Left forelimb (tissue), 1 donor: ENCODE data around the gene TREML1.
"Not testable (repeated sequence)": the region's sequence is repeated elsewhere in the genome, so short reads cannot be mapped to it uniquely, and the experiment has no call there.

ENCODE experiments used
- DNase-seq: peaks from one replicate; pipeline ENCODE4 v3.0.0-alpha.2; 2018; ENCODE audit warnings: low spot score

Gene TREML1

GRCh38 chr6:41153992-41154625 is at the start of gene TREML1:
Gene TREML1 (minus strand): TSS chr6:41154347. CDS start chr6:41154288, 59 bp downstream.
- DNase-seq = no peak

GRCh38 chr6:41201764-41202173 is 47.6 kb upstream of the TREML1 start:
- DNase-seq = peak; percentile 22

- DNase-seq = peak; percentile 62
These were observed 47.0 kb upstream of the TREML1 start, which contains the start of gene TREML2 for GRCh38 chr6:41200901-41201763. Gene TREML2 (minus strand): TSS chr6:41201149. CDS start chr6:41201008, 141 bp downstream.

- DNase-seq = no peak
These were observed 46.3 kb upstream of the TREML1 start for GRCh38 chr6:41200296-41200900.

- DNase-seq = no peak
These were observed 45.6 kb upstream of the TREML1 start for GRCh38 chr6:41199552-41200246.

- DNase-seq = no peak
These were observed 43.1 kb upstream of the TREML1 start for GRCh38 chr6:41197234-41197633.

- no peak for DNase-seq
These were observed 40.2 kb upstream of the TREML1 start for GRCh38 chr6:41194386-41194785.

GRCh38 chr6:41193884-41194283 is 39.7 kb upstream of the TREML1 start:
- DNase-seq = no peak

- no peak for DNase-seq
These were observed 39.1 kb upstream of the TREML1 start for GRCh38 chr6:41193171-41193734.

- no peak for DNase-seq
These were observed 37.4 kb upstream of the TREML1 start for GRCh38 chr6:41191569-41191968.

- DNase-seq = no peak
These were observed 36.6 kb upstream of the TREML1 start for GRCh38 chr6:41190791-41191190.

- DNase-seq = no peak
These were observed 35.8 kb upstream of the TREML1 start for GRCh38 chr6:41189967-41190366.

- not testable (repeated sequence) for DNase-seq
These were observed 34.9 kb upstream of the TREML1 start for GRCh38 chr6:41189046-41189445.

- no peak for DNase-seq
These were observed 34.1 kb upstream of the TREML1 start for GRCh38 chr6:41187924-41188886.

- no peak for DNase-seq
These were observed 31.9 kb upstream of the TREML1 start for GRCh38 chr6:41186031-41186562.

- DNase-seq = peak; percentile 22
These were observed 30.6 kb upstream of the TREML1 start for GRCh38 chr6:41184761-41185160.

- peak; percentile 25 for DNase-seq
These were observed 28.2 kb upstream of the TREML1 start for GRCh38 chr6:41182069-41183034.

- no peak for DNase-seq
These were observed 27.4 kb upstream of the TREML1 start for GRCh38 chr6:41181566-41181965.

- DNase-seq = peak; percentile 25
These were observed 25.0 kb upstream of the TREML1 start for GRCh38 chr6:41179163-41179562.
